ENCODE data around the gene LRRC1. TPM values are rescaled to one million over a fixed set of nuclear protein-coding genes. Genes with fewer than 3 reads are reported as not detected.

Gene LRRC1
- total and polyA plus RNA-seq, 4 donors, result 0.36 to 6.4 (median 0.94) TPM

GRCh38 chr6:53860511-53860910, 65.7 kb downstream of the LRRC1 start:
- 93% methylated on average over 2 of the region's 2 CpGs for WGBS
- H3K9ac ChIP-seq (ENCODE audit: low read depth in 1 of 2, low read length in 2 of 2), result no peak overlapping the region

DNA sequence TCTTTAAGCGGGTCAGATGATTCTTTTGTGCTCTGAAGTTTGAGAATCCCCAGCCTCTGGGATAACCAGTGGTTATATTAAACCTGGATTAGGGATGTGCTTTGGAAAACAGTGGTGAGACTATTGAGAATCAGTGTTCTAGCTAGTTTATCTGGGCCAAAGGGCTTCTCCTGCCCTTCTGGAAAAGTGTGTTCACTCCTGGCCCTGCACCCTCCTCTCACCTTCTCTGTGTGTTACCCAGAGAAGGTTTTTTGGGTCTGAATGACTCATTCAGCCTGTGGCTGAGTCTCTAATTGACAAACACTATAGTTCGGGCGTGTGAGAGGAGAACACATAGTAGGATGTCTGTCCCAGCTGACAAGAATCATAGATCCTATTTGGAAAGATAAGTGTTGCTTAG, 66.7 kb downstream of the LRRC1 start:
- no peaks in the 10 kb centered on the region for H3K9me3 ChIP-seq (ENCODE audit: control insufficient read depth in 4 of 4, low read length in 3 of 4)
- no peak for DNase-seq (ENCODE audit: low spot score)
- 94% methylated on average over 3 of the region's 3 CpGs for WGBS
- no peaks in the 10 kb centered on the region for H3K4me1 ChIP-seq (ENCODE audit: control insufficient read depth in 4 of 4, insufficient read depth in 4 of 4, low read length in 3 of 4)
- TF ChIP-seq, protein P1, sequence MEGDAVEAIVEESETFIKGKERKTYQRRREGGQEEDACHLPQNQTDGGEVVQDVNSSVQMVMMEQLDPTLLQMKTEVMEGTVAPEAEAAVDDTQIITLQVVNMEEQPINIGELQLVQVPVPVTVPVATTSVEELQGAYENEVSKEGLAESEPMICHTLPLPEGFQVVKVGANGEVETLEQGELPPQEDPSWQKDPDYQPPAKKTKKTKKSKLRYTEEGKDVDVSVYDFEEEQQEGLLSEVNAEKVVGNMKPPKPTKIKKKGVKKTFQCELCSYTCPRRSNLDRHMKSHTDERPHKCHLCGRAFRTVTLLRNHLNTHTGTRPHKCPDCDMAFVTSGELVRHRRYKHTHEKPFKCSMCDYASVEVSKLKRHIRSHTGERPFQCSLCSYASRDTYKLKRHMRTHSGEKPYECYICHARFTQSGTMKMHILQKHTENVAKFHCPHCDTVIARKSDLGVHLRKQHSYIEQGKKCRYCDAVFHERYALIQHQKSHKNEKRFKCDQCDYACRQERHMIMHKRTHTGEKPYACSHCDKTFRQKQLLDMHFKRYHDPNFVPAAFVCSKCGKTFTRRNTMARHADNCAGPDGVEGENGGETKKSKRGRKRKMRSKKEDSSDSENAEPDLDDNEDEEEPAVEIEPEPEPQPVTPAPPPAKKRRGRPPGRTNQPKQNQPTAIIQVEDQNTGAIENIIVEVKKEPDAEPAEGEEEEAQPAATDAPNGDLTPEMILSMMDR (IDR thresholded peaks at IDR 0.05; ENCODE audit: low read depth, low read length, missing input control), result no peak
- TF ChIP-seq ZBTB33 (IDR thresholded peaks at IDR 0.05), result no peak
- H3K27ac ChIP-seq (ENCODE audit: low read depth in 1 of 2, low read length in 2 of 2), result no peak overlapping the region
- H3K36me3 ChIP-seq (ENCODE audit: control insufficient read depth in 4 of 4, insufficient read depth in 3 of 4, low read depth in 1 of 4, low read length in 3 of 4), result no peaks in the 10 kb centered on the region
- H3K9ac ChIP-seq (ENCODE audit: low read depth in 1 of 2, low read length in 2 of 2), result no peak overlapping the region
- no peak overlapping the region for H3K4me3 ChIP-seq (ENCODE audit: low read depth in 1 of 3, low read length in 3 of 3)
- H3K27me3 ChIP-seq (ENCODE audit: control insufficient read depth in 4 of 4, insufficient read depth in 4 of 4, low read length in 3 of 4), result no peaks in the 10 kb centered on the region

More at GRCh38 chr6:53860511-53860910, 65.7 kb downstream of the LRRC1 start:
- Histone ChIP-seq H3K27me3 (ENCODE audit: control insufficient read depth in 4 of 4, insufficient read depth in 4 of 4, low read length in 3 of 4) (no peaks in the 10 kb centered on the region), H3K4me3 (ENCODE audit: low read depth in 1 of 3, low read length in 3 of 3) (no peak overlapping the region), H3K9me3 (ENCODE audit: control insufficient read depth in 4 of 4, low read length in 3 of 4) (no peaks in the 10 kb centered on the region), H3K4me1 (ENCODE audit: control insufficient read depth in 4 of 4, insufficient read depth in 4 of 4, low read length in 3 of 4) (no peaks in the 10 kb centered on the region), H3K27ac (ENCODE audit: low read depth in 1 of 2, low read length in 2 of 2) (no peak overlapping the region), H3K36me3 (ENCODE audit: control insufficient read depth in 4 of 4, insufficient read depth in 3 of 4, low read depth in 1 of 4, low read length in 3 of 4) (no peaks in the 10 kb centered on the region)
- TF ChIP-seq YY1 (IDR thresholded peaks at IDR 0.05) (no peak), EGR1 (IDR thresholded peaks at IDR 0.05; ENCODE audit: low read depth in 2 of 2) (no peak), REST (IDR thresholded peaks at IDR 0.05) (no peak), JUND (IDR thresholded peaks at IDR 0.05) (no peak), FOXA1 (IDR thresholded peaks at IDR 0.05) (no peak), TAF1 (conservative IDR thresholded peaks at IDR 0.05) (no peak), GABPA (IDR thresholded peaks at IDR 0.05 in 1 of 2, conservative IDR thresholded peaks at IDR 0.05 in 1 of 2) (no peak), FOXA2 (IDR thresholded peaks at IDR 0.05) (no peak), HNF4A (conservative IDR thresholded peaks at IDR 0.05) (no peak), RXRA (IDR thresholded peaks at IDR 0.05) (no peak), HNF4G (IDR thresholded peaks at IDR 0.05) (no peak), NR2F2 (IDR thresholded peaks at IDR 0.05) (no peak), SP1 (IDR thresholded peaks at IDR 0.05) (no peak)
- TF ChIP-seq, protein P1 (IDR thresholded peaks at IDR 0.05; ENCODE audit: low read depth, low read length, missing input control), result no peak
- TF ChIP-seq, protein P2, sequence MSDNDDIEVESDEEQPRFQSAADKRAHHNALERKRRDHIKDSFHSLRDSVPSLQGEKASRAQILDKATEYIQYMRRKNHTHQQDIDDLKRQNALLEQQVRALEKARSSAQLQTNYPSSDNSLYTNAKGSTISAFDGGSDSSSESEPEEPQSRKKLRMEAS (IDR thresholded peaks at IDR 0.05), result no peak
- TF ChIP-seq, protein P3, sequence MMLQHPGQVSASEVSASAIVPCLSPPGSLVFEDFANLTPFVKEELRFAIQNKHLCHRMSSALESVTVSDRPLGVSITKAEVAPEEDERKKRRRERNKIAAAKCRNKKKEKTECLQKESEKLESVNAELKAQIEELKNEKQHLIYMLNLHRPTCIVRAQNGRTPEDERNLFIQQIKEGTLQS (IDR thresholded peaks at IDR 0.05), result no peak
- DNase-seq (ENCODE audit: low spot score), result no peak

All from liver (tissue), 9 donors.